CD4-positive, CD25-positive, alpha-beta regulatory T cell (primary cell): ENCODE measurements around the gene CD22. TPM values are rescaled to one million over a fixed set of nuclear protein-coding genes. Genes with fewer than 3 reads are reported as not detected.
"Not testable (repeated sequence)": the region's sequence is repeated elsewhere in the genome, so short reads cannot be mapped to it uniquely, and the experiment has no call there.

ENCODE experiments used
- ATAC-seq, 2 donors: fragments of 150-1000 bp; cut with Tn5 transposase; one replicate each; pipeline ENCODE4 v1.10.0; 2021; ENCODE audit warnings: low read depth in 2 of 2, moderate number of reproducible peaks in 2 of 2, moderate library complexity in 1 of 2
- DNase-seq, 3 donors: peaks; one replicate each; pipeline versions ENCODE4 v3.0.0 to v3.0.0-alpha.2; 2012 to 2022; ENCODE audit warnings: mixed read lengths in 1 of 3
- H3K27ac ChIP-seq: one replicate; pipeline ENCODE4 v1.7.0; 2013; ENCODE audit warnings: mild to moderate bottlenecking, low read length; ENCODE audit not compliant: insufficient read depth, poor library complexity, severe bottlenecking
- H3K27me3 ChIP-seq: one replicate; pipeline ENCODE4 v1.7.0; 2013; ENCODE audit warnings: low read length; ENCODE audit not compliant: control insufficient read depth, insufficient read depth
- H3K36me3 ChIP-seq: one replicate; pipeline ENCODE4 v1.7.0; 2013; ENCODE audit warnings: mild to moderate bottlenecking, low read length, moderate library complexity; ENCODE audit not compliant: control insufficient read depth, insufficient read depth
- H3K4me1 ChIP-seq: 2 replicates; pipeline ENCODE4 v1.7.0; 2013; ENCODE audit warnings: mild to moderate bottlenecking, low read length; ENCODE audit not compliant: insufficient read depth, control insufficient read depth, poor library complexity, severe bottlenecking
- H3K4me3 ChIP-seq: one replicate; pipeline ENCODE4 v1.7.0; 2013; ENCODE audit warnings: low read depth, mild to moderate bottlenecking, low read length, moderate library complexity
- H3K9me3 ChIP-seq, 2 experiments: 1 replicate in 1 of 2; 2 replicates in 1 of 2; pipeline ENCODE4 v1.7.0; 2013; ENCODE audit warnings: low read length in 2 of 2, mild to moderate bottlenecking in 1 of 2, moderate library complexity in 1 of 2; ENCODE audit not compliant: control insufficient read depth in 2 of 2
- H3K27ac Mint-ChIP-seq, 3 donors: one replicate each; pipeline ENCODE4 v1.8.0; 2020 to 2022; ENCODE audit warnings: mild to moderate bottlenecking in 3 of 3, mixed read lengths in 3 of 3, moderate library complexity in 2 of 3
- H3K27me3 Mint-ChIP-seq: one replicate; pipeline ENCODE4 v1.8.0; 2022; ENCODE audit warnings: mild to moderate bottlenecking, mixed read lengths
- H3K36me3 Mint-ChIP-seq: one replicate; pipeline ENCODE4 v1.8.0; 2020; ENCODE audit warnings: mixed read lengths
- H3K4me1 Mint-ChIP-seq, 4 donors: one replicate each; pipeline ENCODE4 v1.8.0; 2020 to 2022; ENCODE audit warnings: mixed read lengths in 4 of 4, mild to moderate bottlenecking in 1 of 4
- H3K4me3 Mint-ChIP-seq, 4 donors: one replicate each; pipeline ENCODE4 v1.8.0; 2020 to 2022; ENCODE audit warnings: mild to moderate bottlenecking in 4 of 4, mixed read lengths in 4 of 4, moderate library complexity in 3 of 4
- H3K9me3 Mint-ChIP-seq, 7 donors: one replicate each; pipeline ENCODE4 v1.8.0; 2020 to 2022; ENCODE audit warnings: mixed read lengths in 7 of 7, mild to moderate bottlenecking in 3 of 7, moderate library complexity in 2 of 7
- polyA plus RNA-seq, 4 donors: library from polyadenylated mRNA; unstranded; fragments of 300-500 nt; fragmentation: Illumina TruSeq; gene quantifications; one replicate each; pipeline ENCODE4 v1.2.3, GENCODE V29; 2021
- total RNA-seq: library from RNA; stranded (reverse); gene quantifications from one replicate; pipeline ENCODE4 v1.2.3, GENCODE V29; 2022

The CD22 gene
- total and polyA plus RNA-seq, 5 donors from 2014 or later: 0.15 to 3.3 (median 1.1) TPM; not detected in 1

DNA sequence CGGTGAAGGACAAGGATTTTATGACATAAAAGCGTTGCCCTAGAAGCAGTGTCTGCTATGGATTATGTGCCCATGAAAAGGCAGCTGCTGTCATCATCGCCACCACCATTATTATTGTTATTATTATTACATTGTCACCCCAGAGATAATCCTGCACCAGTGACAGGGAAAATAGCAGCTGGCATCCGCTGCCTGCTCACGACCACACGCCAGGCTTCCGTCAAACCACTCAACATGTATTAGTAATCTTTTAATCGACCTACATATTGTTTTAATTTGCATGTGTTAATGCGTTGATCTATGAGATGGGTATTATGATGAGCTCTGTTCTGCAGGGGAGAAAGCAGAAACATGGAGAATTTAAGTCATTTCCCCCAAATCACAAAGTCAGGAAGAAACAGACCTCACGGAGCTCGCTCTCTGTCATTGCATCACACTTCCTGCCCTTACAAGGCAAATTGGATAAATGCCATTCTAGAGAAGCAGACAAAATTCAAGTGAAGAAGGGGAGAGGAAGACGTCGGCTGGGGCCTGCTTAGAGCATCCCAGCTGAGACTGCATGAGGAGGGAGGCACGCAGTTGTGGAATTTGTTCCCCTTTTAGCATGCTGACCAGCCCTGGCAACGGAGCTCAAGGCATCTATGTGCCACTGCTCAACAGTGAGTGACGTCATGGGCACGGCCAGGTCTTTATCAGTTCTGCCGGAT lies 29.0 kb downstream of the CD22 start, which contains the start of gene FFAR3:
FFAR3 (plus strand) TSS at position 594 of the 707 bp plus-strand sequence. CDS start 431 bp downstream, outside the sequence.
- Histone ChIP-seq H3K4me3 (no peak within 1 kb of the TSS), H3K36me3 (no peaks in the 10 kb centered on the region), H3K9me3 (no peaks in the 10 kb centered on the region), H3K4me1 (peaks cover under 1% of the 10 kb centered on the region), H3K27ac (no peak within 1 kb of the TSS), H3K27me3 (no peaks in the 10 kb centered on the region)
- DNase-seq (peak in 1 of 3 donors; percentile 4), ATAC-seq (no peak)
- peak within 1 kb of the TSS in 2 of 3 donors; percentile 15 to 16 for H3K27ac Mint-ChIP-seq
- H3K27me3 Mint-ChIP-seq: peaks cover 25% of the 10 kb centered on the region
- peaks cover 0 to 2% (median 0%) of the 10 kb centered on the region in 7 donors for H3K9me3 Mint-ChIP-seq
- no peaks in the 10 kb centered on the region for H3K36me3 Mint-ChIP-seq
- peak within 1 kb of the TSS in 2 of 4 donors; percentile 34 to 48 for H3K4me3 Mint-ChIP-seq
- H3K4me1 Mint-ChIP-seq: peaks cover 0 to 5% (median 4%) of the 10 kb centered on the region in 4 donors

DNA sequence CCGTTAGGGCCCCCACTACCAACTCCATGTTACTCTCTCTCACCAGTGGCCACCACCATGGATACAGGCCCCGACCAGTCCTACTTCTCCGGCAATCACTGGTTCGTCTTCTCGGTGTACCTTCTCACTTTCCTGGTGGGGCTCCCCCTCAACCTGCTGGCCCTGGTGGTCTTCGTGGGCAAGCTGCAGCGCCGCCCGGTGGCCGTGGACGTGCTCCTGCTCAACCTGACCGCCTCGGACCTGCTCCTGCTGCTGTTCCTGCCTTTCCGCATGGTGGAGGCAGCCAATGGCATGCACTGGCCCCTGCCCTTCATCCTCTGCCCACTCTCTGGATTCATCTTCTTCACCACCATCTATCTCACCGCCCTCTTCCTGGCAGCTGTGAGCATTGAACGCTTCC lies 29.8 kb downstream of the CD22 start:
- not testable (repeated sequence) for H3K4me1 ChIP-seq, DNase-seq, H3K36me3 ChIP-seq, H3K27ac ChIP-seq, H3K4me3 Mint-ChIP-seq, H3K27ac Mint-ChIP-seq, H3K36me3 Mint-ChIP-seq, H3K9me3 ChIP-seq, H3K4me3 ChIP-seq, ATAC-seq, H3K27me3 ChIP-seq, H3K4me1 Mint-ChIP-seq, H3K9me3 Mint-ChIP-seq
- H3K27me3 Mint-ChIP-seq: peaks cover 27% of the 10 kb centered on the region

DNA sequence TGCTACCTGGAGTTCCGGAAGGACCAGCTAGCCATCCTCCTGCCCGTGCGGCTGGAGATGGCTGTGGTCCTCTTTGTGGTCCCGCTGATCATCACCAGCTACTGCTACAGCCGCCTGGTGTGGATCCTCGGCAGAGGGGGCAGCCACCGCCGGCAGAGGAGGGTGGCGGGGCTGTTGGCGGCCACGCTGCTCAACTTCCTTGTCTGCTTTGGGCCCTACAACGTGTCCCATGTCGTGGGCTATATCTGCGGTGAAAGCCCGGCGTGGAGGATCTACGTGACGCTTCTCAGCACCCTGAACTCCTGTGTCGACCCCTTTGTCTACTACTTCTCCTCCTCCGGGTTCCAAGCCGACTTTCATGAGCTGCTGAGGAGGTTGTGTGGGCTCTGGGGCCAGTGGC lies 30.4 kb downstream of the CD22 start:
- not testable (repeated sequence) for H3K27me3 ChIP-seq, H3K27ac ChIP-seq, H3K4me3 ChIP-seq, H3K4me1 Mint-ChIP-seq, H3K36me3 Mint-ChIP-seq, DNase-seq, H3K27ac Mint-ChIP-seq, H3K9me3 Mint-ChIP-seq, H3K4me3 Mint-ChIP-seq, ATAC-seq, H3K36me3 ChIP-seq, H3K4me1 ChIP-seq, H3K9me3 ChIP-seq
- peaks cover 26% of the 10 kb centered on the region for H3K27me3 Mint-ChIP-seq

DNA sequence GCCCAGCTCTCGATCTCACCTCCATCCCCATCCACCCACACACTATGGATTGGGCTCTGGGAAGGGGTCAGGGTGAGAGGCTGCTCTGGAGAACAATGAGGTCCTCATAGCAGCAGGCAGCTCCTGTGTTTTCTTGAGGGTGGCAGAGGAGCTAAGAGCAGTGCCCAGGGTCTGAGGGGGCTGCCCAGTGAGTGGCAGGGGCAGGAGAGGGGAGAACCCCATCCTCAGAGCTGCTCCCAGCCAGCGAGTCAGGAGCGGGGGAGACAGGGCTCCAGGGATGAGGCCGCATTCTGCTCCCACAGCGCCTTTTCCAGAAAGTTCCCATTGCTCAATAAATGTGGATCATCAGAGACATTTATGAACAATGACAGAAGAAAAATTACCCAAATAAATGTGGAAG lies 31.1 kb downstream of the CD22 start:
- H3K36me3 Mint-ChIP-seq, H3K9me3 Mint-ChIP-seq, H3K27me3 ChIP-seq, H3K4me3 ChIP-seq, H3K4me1 ChIP-seq, H3K9me3 ChIP-seq, H3K27ac ChIP-seq, H3K27ac Mint-ChIP-seq, H3K36me3 ChIP-seq, DNase-seq, H3K4me1 Mint-ChIP-seq, H3K4me3 Mint-ChIP-seq: not testable (repeated sequence)
- peaks cover 33% of the 10 kb centered on the region for H3K27me3 Mint-ChIP-seq
- ATAC-seq: peak in 1 of 2 donors; percentile 28

DNA sequence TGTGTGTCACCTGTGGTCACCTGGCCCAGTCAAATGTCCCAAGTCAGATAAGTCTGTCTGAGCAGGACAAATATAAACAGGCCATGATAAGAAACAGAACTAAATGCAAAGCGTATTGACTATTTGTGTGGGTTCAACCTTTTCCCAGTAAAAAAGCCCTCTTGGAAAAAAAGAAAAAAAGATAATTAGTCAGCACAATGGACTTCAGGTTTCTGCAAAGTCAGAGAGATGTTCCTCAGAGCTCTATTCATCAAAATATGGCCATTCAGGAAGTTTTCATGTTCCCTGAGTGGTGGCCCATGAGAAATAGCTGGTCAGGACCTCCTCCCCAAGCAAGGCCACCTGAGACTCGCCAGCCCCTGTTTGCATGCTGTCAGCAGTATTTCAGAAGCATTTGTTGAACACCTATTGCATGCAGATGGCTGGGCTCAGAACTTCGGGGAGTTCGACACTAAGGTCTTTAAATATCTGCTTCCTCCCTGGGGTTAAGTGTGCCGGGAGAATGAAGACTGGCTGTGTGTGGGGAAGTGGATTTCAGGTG lies 32.0 kb downstream of the CD22 start:
- H3K36me3 ChIP-seq: no peaks in the 10 kb centered on the region
- no peak overlapping the region for H3K4me3 ChIP-seq
- no peaks in the 10 kb centered on the region for H3K4me1 ChIP-seq
- H3K36me3 Mint-ChIP-seq: no peaks in the 10 kb centered on the region
- H3K27me3 ChIP-seq: no peaks in the 10 kb centered on the region
- peaks cover 32% of the 10 kb centered on the region for H3K27me3 Mint-ChIP-seq
- peaks cover 0 to 2% (median 0%) of the 10 kb centered on the region in 7 donors for H3K9me3 Mint-ChIP-seq
- no peak overlapping the region for H3K27ac ChIP-seq
- no peak for DNase-seq
- H3K4me1 Mint-ChIP-seq: peaks cover 0 to 5% (median 4%) of the 10 kb centered on the region in 4 donors
- peak overlapping the region in 1 of 4 donors; percentile 61 for H3K4me3 Mint-ChIP-seq
- H3K9me3 ChIP-seq: no peaks in the 10 kb centered on the region
- H3K27ac Mint-ChIP-seq: no peak overlapping the region
- no peak for ATAC-seq

DNA sequence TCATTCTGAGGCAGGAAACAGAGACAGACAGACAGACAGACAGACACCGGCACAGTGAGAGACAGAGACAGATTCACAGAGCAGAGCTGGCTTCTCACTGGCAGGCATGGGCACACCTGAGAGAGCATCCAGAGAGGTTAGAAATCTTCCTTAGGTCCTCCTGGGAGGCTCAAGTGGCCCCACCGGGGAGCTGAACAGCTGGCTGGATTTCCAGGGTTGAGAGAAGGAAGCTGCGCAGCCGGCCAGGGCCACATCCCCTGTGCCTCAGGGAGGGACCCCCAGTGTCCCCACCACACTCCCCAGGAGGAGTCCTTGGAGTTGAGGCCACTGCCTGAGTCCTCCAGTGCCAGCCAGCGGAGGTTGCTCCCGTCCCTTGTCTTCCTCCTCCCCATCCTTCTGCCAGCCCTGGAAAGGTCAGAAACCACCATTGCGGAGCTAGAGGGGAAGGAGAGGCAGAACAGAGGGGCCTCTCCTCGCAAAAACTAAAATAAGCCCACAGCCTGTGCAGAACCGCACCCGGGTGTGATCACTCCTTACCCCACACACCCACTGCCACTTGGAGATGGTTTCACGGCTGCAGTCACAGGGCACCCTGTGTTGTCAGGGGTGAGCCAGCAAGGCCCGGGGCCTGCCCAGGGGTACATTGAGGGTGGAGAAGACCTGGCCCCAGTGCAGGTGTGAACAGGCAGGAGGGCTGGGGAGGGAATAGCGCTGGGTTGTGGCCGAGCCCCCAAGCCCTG lies 33.4 kb downstream of the CD22 start:
- no peaks in the 10 kb centered on the region for H3K9me3 ChIP-seq
- no peak for ATAC-seq
- Mint-ChIP-seq H3K27ac (no peak overlapping the region), H3K4me1 (peaks cover 0 to 5% (median 4%) of the 10 kb centered on the region in 4 donors), H3K36me3 (no peaks in the 10 kb centered on the region), H3K4me3 (no peak overlapping the region), H3K9me3 (peaks cover 0 to 2% (median 0%) of the 10 kb centered on the region in 7 donors), H3K27me3 (peaks cover 32% of the 10 kb centered on the region)
- H3K4me1 ChIP-seq: no peaks in the 10 kb centered on the region
- H3K36me3 ChIP-seq: no peaks in the 10 kb centered on the region
- no peak for DNase-seq
- no peak overlapping the region for H3K27ac ChIP-seq
- H3K4me3 ChIP-seq: no peak overlapping the region
- peaks cover 2% of the 10 kb centered on the region for H3K27me3 ChIP-seq

DNA sequence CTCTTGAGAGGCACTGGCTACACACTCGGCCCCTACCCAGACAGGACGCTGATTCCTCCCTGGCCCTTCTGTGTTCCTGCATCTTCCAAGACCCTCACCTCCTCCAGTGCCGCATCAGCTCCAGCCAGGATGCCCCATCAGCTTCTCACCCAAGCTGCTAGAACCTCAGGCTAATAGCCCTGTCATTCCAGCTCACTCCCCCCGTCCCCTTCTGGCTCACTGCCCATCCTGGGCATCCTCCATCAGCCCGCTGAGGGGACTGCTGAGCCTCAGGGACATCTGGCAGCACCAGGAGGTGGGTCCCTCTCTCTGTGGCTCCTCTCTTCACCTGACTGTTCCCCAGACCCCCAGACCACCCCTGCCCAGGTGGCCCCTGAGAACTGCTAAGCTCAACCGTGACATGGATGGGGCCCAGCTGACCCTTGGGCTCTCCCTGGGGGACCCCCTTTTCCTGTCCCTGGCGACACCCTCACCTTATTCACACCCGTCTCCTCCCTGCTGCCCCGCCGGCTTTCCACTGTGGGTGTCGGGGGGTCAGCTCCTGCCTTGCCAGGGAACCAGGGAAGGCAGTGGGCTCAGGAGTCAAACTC lies 34.1 kb downstream of the CD22 start:
- Mint-ChIP-seq H3K4me1 (peaks cover 0 to 2% (median 2%) of the 10 kb centered on the region in 4 donors), H3K4me3 (no peak overlapping the region), H3K27ac (no peak overlapping the region), H3K36me3 (no peaks in the 10 kb centered on the region), H3K27me3 (peaks cover 34% of the 10 kb centered on the region), H3K9me3 (peaks cover 0 to 2% (median 0%) of the 10 kb centered on the region in 7 donors)
- no peak for DNase-seq
- no peaks in the 10 kb centered on the region for H3K4me1 ChIP-seq
- H3K27ac ChIP-seq: no peak overlapping the region
- no peaks in the 10 kb centered on the region for H3K36me3 ChIP-seq
- no peaks in the 10 kb centered on the region for H3K9me3 ChIP-seq
- H3K27me3 ChIP-seq: peaks cover 4% of the 10 kb centered on the region
- H3K4me3 ChIP-seq: no peak overlapping the region
- no peak for ATAC-seq
